Endothelial cell of coronary artery (primary cell): ENCODE measurements around the gene CD2BP2. TPM values are rescaled to one million over a fixed set of nuclear protein-coding genes. Genes with fewer than 3 reads are reported as not detected.

Experiments
- total RNA-seq: library from RNA; depleted of rRNA; stranded (reverse); fragments of >200 nt; gene quantifications from 2 replicates; pipeline ENCODE4 v1.2.3, GENCODE V29; 2014

The CD2BP2 gene
- total RNA-seq: 35.4 and 35.5 TPM in 2 replicates

DNA sequence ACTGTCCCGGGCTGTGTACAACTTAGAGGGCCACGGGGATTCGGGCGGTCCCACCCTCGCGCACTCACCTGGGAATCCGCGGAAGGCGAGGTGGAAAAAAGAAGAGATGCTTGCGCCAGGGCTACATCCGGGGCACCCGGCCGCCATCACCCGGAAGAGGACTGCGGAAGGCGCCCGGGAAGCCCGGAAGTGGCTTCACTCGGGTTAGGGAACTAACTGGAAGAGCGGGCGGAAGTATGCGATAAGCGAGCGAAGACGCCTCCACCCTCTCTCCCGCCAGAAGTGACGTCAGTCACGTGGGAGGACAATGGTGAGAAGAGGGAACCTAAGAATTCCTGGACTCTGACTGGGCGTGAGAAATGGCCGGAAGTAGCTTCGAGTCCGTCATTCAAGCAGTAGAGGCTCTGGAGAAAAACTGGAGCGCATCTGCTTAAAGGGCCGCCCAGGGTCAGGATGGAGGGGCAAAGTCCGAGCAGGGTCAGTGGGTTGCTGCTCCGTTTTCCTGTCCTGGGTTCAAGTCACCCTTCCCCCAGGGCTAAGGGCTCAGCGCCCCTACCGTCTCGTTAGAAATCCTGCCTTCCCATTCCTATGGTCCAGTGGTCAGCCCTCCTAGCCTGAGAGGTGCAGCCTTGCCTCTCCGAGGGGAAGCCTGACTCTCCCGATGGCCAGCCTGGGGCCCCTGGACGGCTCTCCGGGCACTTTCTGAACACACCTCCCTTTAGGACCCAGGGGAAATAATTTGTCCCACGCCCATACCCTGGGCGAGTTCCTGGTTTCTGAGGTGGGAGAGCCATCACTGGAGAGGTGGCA lies at the start of gene CD2BP2:
Gene CD2BP2 (minus strand): TSS at position 165 of the 810 bp plus-strand sequence. CDS start 627 bp downstream, outside the sequence.

DNA sequence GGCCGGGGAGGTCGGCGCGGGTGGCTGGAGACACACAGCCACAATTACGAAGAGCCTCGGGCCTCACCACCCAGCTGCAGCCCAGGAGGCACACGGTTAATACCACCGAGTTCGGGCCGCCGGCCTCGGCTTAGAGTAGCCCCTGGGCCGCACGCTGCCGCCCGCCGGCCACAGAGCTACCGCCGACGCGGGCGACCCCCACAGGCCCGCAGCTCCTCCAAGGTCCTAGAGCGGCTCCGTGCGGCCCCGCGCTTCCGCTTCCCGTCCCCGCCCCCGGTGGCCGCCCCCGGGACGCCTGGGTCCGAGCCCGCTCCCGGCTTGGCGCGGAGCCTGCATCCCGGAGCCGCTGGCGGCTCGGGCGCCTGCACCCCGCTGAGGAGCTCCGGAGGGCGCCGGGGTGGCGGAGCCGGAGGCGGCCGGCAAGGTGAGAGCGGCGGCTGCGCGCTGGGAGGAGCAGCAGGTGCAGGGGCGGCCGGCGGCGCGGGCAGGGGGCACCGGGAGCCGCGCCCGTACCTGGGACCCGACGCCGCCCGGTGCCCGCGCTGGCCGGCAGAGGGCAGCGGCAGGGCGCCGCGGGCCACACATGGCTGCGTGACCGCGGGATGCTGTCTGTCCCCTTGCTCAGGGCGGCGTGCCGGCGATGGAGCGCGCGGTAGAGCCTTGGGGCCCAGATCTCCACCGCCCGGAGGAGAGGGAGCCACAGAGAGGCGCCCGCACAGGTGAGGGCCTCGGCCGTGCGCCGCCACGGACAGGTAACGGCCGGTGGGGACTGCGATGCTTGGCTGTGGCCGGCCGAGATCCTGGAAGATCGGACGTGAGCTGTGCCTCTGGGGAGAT lies 40.3 kb upstream of the CD2BP2 start, which contains the start of gene ZNF48:
Gene ZNF48 (plus strand): TSS at position 266 of the 837 bp plus-strand sequence. CDS start 375 bp downstream, at position 641.

DNA sequence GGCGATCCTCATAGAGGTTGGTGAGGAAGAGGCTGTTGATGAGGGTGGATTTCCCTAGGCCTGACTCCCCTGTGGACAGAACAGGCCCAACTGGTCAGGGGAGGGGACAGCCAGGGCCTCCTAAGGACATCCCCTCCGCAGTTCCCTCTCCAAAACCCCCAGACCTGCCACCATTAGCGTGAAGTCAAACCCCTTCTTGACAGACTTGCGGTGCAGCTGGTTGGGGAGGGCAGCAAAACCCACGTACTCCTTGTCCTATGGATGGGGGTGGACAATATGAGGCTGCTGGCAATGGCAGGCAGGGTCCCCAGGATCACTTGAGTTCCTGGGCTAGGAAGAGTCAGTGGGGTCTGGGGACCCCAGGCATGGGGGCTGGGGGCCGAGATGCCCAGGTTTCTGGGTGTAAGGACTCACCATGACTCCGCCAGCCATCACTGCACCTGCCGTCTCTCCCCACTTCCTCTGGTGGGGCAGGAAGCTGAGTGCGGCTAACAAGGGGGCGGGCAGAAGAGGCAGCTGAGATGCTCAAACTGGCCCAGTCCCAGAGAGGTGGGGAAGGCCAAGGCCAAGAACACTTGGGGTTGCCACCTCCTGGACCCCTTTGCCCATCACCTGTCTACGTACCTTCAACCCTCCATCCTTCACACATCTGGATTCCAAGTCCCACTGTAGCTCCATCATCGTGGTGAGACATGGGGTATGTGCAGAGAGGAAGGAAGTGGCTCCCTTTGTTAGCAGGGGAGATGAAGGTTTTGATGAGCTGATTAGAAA lies 27.2 kb upstream of the CD2BP2 start, which contains the start of gene SEPTIN1:
Gene SEPTIN1 (minus strand): TSS at position 451 of the 771 bp plus-strand sequence. CDS start 19 bp downstream, at position 432.

DNA sequence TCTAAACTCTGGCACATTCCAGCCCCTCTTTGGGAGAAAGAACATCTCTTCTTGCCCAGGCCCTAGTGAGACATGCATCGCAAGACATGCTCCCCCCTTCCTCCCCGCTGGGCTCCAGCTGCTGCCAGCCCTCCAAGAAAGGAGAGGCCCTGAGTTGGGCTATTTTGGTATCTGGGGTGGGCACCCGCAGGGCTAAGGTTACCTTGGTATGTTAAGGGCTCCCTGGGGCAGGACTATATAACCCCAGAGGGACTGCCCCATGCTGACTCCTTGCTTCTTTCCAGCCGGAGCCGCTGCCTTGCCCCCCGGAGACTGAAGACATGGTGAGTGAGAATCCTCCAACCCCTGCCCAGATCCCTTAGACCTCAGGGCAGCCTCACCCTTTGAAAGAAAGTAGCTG lies 19.4 kb upstream of the CD2BP2 start, which contains the start of gene MYL11:
Gene MYL11 (plus strand): TSS at position 265 of the 400 bp plus-strand sequence. CDS start 56 bp downstream, at position 321.

DNA sequence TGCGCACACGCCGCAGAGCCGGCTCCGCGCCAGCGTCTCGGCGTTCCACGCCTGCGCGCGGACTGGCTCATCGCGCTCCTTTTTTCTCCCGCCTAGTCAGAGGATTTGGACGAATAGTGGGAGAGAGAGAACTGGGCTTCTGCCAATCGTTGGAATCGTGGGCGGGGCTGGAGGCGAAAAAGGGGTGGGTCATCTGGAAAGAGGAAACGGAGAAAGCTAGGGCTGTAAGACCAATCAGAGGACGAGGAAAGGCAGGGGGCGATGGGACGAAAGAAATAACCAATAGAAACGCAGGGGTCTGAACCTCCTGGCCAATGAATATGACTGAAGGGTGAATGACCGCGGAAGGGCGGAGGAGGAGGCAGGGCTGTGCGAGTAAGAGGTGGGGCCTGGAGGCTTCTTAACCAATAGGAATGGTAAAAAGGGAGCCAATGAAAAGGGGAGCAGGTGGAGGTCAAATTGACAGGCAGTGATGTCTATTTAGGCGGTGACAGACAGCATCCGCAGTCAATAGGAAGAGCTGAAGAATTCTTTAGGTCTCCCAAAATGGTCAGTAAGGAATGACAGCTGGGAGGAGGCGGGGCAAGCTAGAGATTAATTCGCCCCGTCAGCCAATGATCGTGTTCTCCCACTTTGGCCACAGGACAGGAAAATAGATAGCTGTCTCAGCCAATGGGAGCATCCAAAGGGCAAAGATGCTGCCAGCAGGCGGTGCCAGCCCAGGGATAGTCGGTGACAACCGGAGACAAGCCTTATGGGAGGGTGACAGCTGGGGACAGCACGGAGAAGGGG lies 15.5 kb upstream of the CD2BP2 start, which contains the start of gene TBC1D10B:
Gene TBC1D10B (minus strand): TSS at position 39 of the 792 bp plus-strand sequence. CDS start 311 bp downstream, outside the sequence.

Other genes with a start within 250 kb of the CD2BP2 start
- 0.81 and 1.3 TPM in 2 replicates for gene GDPD3, start 241.8 kb downstream of the CD2BP2 start, total RNA-seq
- 25.6 and 28.0 TPM in 2 replicates for gene MAPK3, start 232.1 kb downstream of the CD2BP2 start, total RNA-seq
- gene CORO1A, start 171.7 kb downstream of the CD2BP2 start, total RNA-seq: 0.75 and 2.7 TPM in 2 replicates
- gene BOLA2B, start 161.6 kb downstream of the CD2BP2 start, total RNA-seq: 39.0 and 39.6 TPM in 2 replicates
- gene SLX1A, start 161.4 kb downstream of the CD2BP2 start, total RNA-seq: 39.4 and 46.1 TPM in 2 replicates
- 1.7 and 2.8 TPM in 2 replicates for gene SULT1A3, start 156.1 kb downstream of the CD2BP2 start, total RNA-seq
- gene NPIPB13, start 106.8 kb downstream of the CD2BP2 start, total RNA-seq: 0.94 and 1.3 TPM in 2 replicates
- 30.8 and 34.5 TPM in 2 replicates for gene TBC1D10B, start 15.2 kb upstream of the CD2BP2 start, total RNA-seq
- gene MYL11, start 19.5 kb upstream of the CD2BP2 start, total RNA-seq: not detected in 2 replicates
- 0.09 TPM in 1 of 2 replicates, not detected in the other for gene SEPTIN1, start 27.3 kb upstream of the CD2BP2 start, total RNA-seq
- 13.3 and 21.8 TPM in 2 replicates for gene ZNF48, start 40.1 kb upstream of the CD2BP2 start, total RNA-seq
- gene ZNF771, start 52.3 kb upstream of the CD2BP2 start, total RNA-seq: 7.9 and 9.9 TPM in 2 replicates
- gene DCTPP1, start 74.7 kb upstream of the CD2BP2 start, total RNA-seq: 20.4 and 35.1 TPM in 2 replicates
- gene SEPHS2, start 90.6 kb upstream of the CD2BP2 start, total RNA-seq: 13.6 and 13.8 TPM in 2 replicates
- gene ITGAL, start 117.4 kb upstream of the CD2BP2 start, total RNA-seq: not detected in 2 replicates
- 12.9 and 17.9 TPM in 2 replicates for gene ZNF768, start 171.3 kb upstream of the CD2BP2 start, total RNA-seq
- 4.6 and 5.9 TPM in 2 replicates for gene ZNF747, start 179.6 kb upstream of the CD2BP2 start, total RNA-seq
- 3.1 and 3.7 TPM in 2 replicates for gene ZNF764, start 203.1 kb upstream of the CD2BP2 start, total RNA-seq
- gene ZNF688, start 216.4 kb upstream of the CD2BP2 start, total RNA-seq: 6.1 and 8.5 TPM in 2 replicates
- 7.1 and 9.4 TPM in 2 replicates for gene ZNF785, start 230.4 kb upstream of the CD2BP2 start, total RNA-seq